Chondrocyte (in vitro differentiated cells): ENCODE results near the gene PRSS50. TPM values are rescaled to one million over a fixed set of nuclear protein-coding genes. Genes with fewer than 3 reads are reported as not detected.

ENCODE experiments used
- DNase-seq: peaks from one replicate; pipeline ENCODE4 v3.0.0; 2021; ENCODE audit warnings: mixed read lengths, low spot score
- H3K27ac Mint-ChIP-seq: one replicate; pipeline ENCODE4 v1.8.0; 2021; ENCODE audit warnings: mild to moderate bottlenecking, moderate library complexity, mixed read lengths; ENCODE audit not compliant: unreplicated experiment
- H3K27me3 Mint-ChIP-seq: 2 replicates; pipeline ENCODE4 v1.8.0; 2021; ENCODE audit warnings: low read depth, mixed read lengths
- H3K36me3 Mint-ChIP-seq: 2 replicates; pipeline ENCODE4 v1.8.0; 2021; ENCODE audit warnings: low read depth, mixed read lengths
- H3K4me1 Mint-ChIP-seq: 2 replicates; pipeline ENCODE4 v1.8.0; 2021; ENCODE audit warnings: low read depth, mild to moderate bottlenecking, mixed read lengths
- H3K4me3 Mint-ChIP-seq: one replicate; pipeline ENCODE4 v1.8.0; 2021; ENCODE audit warnings: mild to moderate bottlenecking, moderate library complexity, mixed read lengths; ENCODE audit not compliant: unreplicated experiment
- H3K9me3 Mint-ChIP-seq: 2 replicates; pipeline ENCODE4 v1.8.0; 2021; ENCODE audit warnings: low read depth, mixed read lengths
- total RNA-seq: library from RNA; stranded (reverse); gene quantifications from 3 replicates; pipeline ENCODE4 v1.2.1, GENCODE V29; 2021
- TF ChIP-seq, protein P1 (sequence below): fragments of 200-600 bp; sonication (generic); IDR thresholded peaks from 2 replicates; pipeline ENCODE4 v1.5.0; 2021; ENCODE audit warnings: antibody characterized with exemption, mild to moderate bottlenecking, moderate library complexity

Gene PRSS50
- total RNA-seq, 1 donor from 2014 or later, result not detected

GRCh38 chr3:46719044-46719565, 1.4 kb upstream of the PRSS50 start:
- Mint-ChIP-seq H3K36me3 (no peaks in the 10 kb centered on the region), H3K4me3 (no peak overlapping the region), H3K9me3 (peaks cover 4% of the 10 kb centered on the region), H3K27me3 (peaks cover 5% of the 10 kb centered on the region), H3K27ac (no peak overlapping the region), H3K4me1 (no peaks in the 10 kb centered on the region)
- TF ChIP-seq, protein P1, sequence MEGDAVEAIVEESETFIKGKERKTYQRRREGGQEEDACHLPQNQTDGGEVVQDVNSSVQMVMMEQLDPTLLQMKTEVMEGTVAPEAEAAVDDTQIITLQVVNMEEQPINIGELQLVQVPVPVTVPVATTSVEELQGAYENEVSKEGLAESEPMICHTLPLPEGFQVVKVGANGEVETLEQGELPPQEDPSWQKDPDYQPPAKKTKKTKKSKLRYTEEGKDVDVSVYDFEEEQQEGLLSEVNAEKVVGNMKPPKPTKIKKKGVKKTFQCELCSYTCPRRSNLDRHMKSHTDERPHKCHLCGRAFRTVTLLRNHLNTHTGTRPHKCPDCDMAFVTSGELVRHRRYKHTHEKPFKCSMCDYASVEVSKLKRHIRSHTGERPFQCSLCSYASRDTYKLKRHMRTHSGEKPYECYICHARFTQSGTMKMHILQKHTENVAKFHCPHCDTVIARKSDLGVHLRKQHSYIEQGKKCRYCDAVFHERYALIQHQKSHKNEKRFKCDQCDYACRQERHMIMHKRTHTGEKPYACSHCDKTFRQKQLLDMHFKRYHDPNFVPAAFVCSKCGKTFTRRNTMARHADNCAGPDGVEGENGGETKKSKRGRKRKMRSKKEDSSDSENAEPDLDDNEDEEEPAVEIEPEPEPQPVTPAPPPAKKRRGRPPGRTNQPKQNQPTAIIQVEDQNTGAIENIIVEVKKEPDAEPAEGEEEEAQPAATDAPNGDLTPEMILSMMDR, result no peak
- no peak for DNase-seq

- Mint-ChIP-seq H3K4me3 (no peak overlapping the region), H3K36me3 (no peaks in the 10 kb centered on the region), H3K27ac (no peak overlapping the region), H3K27me3 (peaks cover 5% of the 10 kb centered on the region), H3K9me3 (peaks cover 4% of the 10 kb centered on the region), H3K4me1 (no peaks in the 10 kb centered on the region)
- no peak for DNase-seq
- TF ChIP-seq, protein P1, result no peak
These were observed 918 bp downstream of the PRSS50 start for GRCh38 chr3:46716461-46717441.

- no peak for DNase-seq
- H3K36me3 Mint-ChIP-seq, result no peaks in the 10 kb centered on the region
- TF ChIP-seq, protein P1, result no peak
- H3K4me3 Mint-ChIP-seq, result no peak overlapping the region
- H3K27ac Mint-ChIP-seq, result no peak overlapping the region
- no peaks in the 10 kb centered on the region for H3K9me3 Mint-ChIP-seq
- no peaks in the 10 kb centered on the region for H3K4me1 Mint-ChIP-seq
- H3K27me3 Mint-ChIP-seq, result peaks cover 2% of the 10 kb centered on the region
These were observed 2.0 kb downstream of the PRSS50 start for GRCh38 chr3:46715507-46716175.

DNA sequence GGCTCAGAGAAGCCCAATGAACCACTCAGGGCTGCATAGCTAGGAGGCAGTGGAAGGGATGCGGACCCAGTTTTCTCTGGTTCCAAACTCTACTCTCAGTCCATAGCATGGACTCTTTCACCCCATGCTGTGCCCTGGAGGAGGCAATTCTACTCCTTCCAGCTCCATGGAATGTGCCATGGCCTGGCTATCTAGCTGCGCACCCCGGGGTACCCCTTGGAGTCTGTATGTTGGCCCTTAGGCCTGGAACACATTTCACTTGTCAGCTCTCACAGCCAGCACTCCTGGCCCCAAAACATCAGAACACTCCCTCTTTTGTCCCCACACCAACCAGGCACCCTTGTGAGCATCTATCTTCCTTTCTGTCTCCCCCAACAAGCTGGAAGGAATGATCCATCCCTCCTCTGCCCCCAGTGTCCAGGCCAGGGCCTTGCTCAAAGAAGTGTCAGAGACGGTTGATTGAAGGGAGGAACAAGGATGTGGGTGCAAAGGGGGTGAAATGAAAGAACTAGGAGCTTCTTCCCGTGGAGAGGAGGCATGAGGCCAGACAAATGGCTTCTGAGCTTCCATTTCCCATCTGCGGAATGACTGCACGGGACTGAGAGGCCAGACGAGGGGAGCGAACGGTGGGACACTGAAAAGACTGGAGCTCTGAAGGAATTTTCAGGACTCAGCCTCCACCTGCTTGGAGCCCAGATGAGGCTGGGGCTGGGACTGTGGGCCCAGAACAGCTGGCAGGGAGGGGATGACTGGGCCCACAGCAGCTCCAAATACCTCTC, 2.8 kb downstream of the PRSS50 start:
- Mint-ChIP-seq H3K4me3 (no peak overlapping the region), H3K27ac (no peak overlapping the region), H3K27me3 (peaks cover 2% of the 10 kb centered on the region), H3K4me1 (no peaks in the 10 kb centered on the region), H3K9me3 (no peaks in the 10 kb centered on the region), H3K36me3 (no peaks in the 10 kb centered on the region)
- no peak for DNase-seq
- TF ChIP-seq, protein P1, result no peak
